ENCODE data around the gene MEGF11. TPM values are rescaled to one million over a fixed set of nuclear protein-coding genes. Genes with fewer than 3 reads are reported as not detected.

Gene MEGF11
- total RNA-seq, 4 donors from 2014 or later = not detected

DNA sequence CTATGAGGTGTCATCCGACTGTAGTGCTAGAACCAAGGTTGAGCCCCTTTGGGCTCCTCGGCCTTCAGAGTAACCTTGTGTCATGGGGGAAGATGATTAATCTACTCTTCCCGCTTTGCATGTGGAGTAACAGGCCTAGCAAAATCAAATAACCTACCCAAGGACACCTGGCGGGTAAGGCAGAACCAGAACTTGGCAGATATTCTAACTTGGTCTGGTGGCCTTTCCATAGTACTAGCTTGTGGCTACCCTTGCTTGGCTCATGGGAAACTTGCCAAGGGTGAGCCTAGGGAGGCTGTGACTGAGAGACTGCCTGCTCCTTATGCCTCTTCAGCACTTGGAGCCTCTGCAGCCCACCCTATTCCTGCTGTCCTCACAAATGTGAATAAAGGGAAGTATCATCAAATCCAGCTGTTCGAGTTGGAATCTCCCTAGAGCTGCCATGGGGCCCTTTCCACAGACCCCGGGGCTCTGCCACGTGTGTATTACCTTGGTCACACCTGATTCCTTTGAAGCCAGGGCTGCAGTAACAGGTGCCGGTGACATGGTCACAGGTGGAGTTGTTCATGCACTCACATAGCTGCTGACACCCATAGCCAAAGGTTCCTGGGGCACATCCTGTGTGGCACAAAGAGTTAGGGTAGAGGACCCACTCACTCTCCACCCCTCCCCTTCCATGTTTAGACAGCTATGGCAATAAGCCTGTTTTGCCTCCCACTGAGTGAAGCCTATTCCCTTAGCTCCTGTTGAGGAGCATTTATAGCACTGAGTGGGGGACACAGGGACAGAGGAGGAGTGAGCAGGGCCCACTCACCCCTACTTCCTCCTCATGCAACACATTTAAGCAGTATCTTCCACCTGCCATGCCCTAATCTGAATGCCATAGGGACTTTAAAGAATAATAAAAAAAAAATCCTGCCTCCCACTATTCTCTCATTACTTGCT, 338.3 kb downstream of the MEGF11 start:
- H3K4me1 ChIP-seq = no peaks in the 10 kb centered on the region
- DNase-seq = no peak
- peaks cover 0 to 8% (median 0%) of the 10 kb centered on the region in 3 donors for H3K36me3 ChIP-seq
- TF ChIP-seq, protein P1, sequence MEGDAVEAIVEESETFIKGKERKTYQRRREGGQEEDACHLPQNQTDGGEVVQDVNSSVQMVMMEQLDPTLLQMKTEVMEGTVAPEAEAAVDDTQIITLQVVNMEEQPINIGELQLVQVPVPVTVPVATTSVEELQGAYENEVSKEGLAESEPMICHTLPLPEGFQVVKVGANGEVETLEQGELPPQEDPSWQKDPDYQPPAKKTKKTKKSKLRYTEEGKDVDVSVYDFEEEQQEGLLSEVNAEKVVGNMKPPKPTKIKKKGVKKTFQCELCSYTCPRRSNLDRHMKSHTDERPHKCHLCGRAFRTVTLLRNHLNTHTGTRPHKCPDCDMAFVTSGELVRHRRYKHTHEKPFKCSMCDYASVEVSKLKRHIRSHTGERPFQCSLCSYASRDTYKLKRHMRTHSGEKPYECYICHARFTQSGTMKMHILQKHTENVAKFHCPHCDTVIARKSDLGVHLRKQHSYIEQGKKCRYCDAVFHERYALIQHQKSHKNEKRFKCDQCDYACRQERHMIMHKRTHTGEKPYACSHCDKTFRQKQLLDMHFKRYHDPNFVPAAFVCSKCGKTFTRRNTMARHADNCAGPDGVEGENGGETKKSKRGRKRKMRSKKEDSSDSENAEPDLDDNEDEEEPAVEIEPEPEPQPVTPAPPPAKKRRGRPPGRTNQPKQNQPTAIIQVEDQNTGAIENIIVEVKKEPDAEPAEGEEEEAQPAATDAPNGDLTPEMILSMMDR (IDR thresholded peaks at IDR 0.05) = no peak
- TF ChIP-seq POLR2A (IDR thresholded peaks at IDR 0.05) = no peak
- H3K9me3 ChIP-seq = no peaks in the 10 kb centered on the region
- no peaks in the 10 kb centered on the region for H3K27me3 ChIP-seq
- H3K4me3 ChIP-seq = no peak overlapping the region
- no peak overlapping the region for H3K27ac ChIP-seq

DNA sequence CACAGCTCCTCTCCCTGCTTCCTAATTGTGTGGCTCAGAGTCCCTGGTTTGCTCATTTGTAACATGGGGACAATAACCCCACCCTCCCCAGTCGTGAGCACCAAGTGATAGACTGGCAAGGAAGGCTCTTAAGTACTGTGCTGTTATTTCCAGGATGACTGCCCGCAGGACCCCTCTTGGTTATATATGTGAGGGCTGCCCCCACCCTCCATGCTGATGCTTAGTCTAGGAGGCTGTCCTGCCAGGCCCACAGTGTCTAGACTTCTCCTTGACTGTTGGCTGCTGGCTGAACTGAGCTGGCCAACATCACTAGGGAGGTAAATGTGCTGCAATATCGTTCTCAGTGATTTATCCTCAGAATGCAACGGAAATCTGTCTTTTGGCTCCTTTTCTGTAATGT, 339.2 kb downstream of the MEGF11 start:
- Histone ChIP-seq H3K4me3 (no peak overlapping the region), H3K36me3 (peaks cover 0 to 8% (median 0%) of the 10 kb centered on the region in 3 donors), H3K4me1 (no peaks in the 10 kb centered on the region), H3K9me3 (no peaks in the 10 kb centered on the region), H3K27ac (no peak overlapping the region), H3K27me3 (no peaks in the 10 kb centered on the region)
- no peak for DNase-seq
- no peak for TF ChIP-seq POLR2A (IDR thresholded peaks at IDR 0.05)
- TF ChIP-seq, protein P1 (IDR thresholded peaks at IDR 0.05) = no peak

DNA sequence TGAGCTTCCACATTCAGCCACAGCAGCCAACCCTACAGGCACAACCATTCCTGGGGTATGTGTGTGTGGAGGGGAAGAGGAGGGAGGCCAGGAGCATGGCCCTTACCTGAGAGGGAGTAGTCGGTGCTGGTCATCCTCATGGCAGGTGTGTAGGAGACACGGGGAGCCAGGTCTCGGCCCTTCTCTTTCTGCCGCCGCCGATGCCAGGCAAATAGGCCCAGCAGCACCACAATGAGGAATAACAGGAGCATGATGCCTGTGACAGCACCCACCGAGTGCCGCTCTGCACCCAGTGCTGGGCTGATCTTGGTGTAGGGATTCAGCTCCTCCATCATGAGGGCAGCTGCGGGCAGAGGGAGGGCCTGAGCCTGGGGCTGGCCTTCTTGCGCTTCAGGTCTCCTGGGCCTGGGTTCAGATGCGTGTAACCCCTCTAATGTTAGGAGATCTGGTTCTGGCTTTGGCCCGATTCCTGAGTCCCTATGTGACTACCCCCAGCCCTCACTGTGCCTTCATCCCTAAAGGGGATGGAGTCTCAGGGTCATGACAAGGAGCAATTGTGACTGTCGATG, 339.8 kb downstream of the MEGF11 start:
- DNase-seq = no peak

DNA sequence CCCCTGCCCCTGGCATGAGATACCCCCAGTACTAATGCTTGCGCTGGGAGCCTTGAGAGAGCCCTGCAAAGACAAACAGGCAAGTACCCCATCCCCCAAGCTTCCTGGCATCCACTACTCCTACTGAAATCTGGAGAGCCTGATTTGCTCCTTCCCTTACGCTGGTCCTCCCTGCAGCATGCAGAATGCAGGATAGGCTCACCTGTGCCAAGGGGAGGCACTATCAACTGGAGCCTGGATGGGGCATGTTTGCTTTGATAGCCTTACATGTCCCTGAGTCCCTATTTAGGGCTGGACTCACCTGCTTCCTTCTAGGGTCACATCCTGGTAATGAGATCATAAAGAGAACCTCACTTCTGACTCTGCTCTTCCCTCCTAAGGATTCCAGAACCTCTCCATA, 341.3 kb downstream of the MEGF11 start:
- TF ChIP-seq, protein P1 (IDR thresholded peaks at IDR 0.05) = no peak
- no peak for TF ChIP-seq POLR2A (IDR thresholded peaks at IDR 0.05)
- Histone ChIP-seq H3K36me3 (peaks cover 0 to 25% (median 0%) of the 10 kb centered on the region in 3 donors), H3K4me3 (no peak overlapping the region)

More for the DNA sequence above, 339.8 kb downstream of the MEGF11 start:
- Histone ChIP-seq H3K27me3 (no peaks in the 10 kb centered on the region), H3K27ac (no peak overlapping the region), H3K9me3 (no peaks in the 10 kb centered on the region), H3K4me3 (no peak overlapping the region), H3K4me1 (no peaks in the 10 kb centered on the region), H3K36me3 (peaks cover 0 to 13% (median 0%) of the 10 kb centered on the region in 3 donors)
- TF ChIP-seq POLR2A (IDR thresholded peaks at IDR 0.05) = no peak
- TF ChIP-seq, protein P1 (IDR thresholded peaks at IDR 0.05) = no peak

DNA sequence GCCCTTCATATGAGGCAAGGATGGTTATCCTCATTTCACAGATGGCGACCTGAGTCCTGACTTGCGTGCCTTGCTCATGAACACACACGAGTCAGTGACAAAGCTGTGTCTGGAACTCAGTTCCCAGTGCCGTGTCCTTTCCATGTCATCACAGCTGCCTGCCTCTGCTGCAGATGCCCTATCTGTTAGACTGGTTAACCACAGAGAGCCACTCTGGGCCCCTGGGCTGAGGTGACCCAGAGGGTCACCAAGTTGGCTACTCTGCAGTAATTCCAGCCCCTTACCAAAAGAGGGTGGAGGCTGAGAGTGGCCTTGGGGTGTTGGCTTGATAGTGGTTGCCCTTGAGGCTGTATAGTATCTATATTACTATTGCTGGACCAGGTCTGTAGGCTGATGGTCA, 343.2 kb downstream of the MEGF11 start:
- H3K4me1 ChIP-seq = peaks cover 0 to 5% (median 0%) of the 10 kb centered on the region in 4 donors
- H3K4me3 ChIP-seq = no peak overlapping the region
- no peak for TF ChIP-seq POLR2A (IDR thresholded peaks at IDR 0.05)
- TF ChIP-seq, protein P1 (IDR thresholded peaks at IDR 0.05) = no peak
- H3K36me3 ChIP-seq = peaks cover 0 to 35% (median 0%) of the 10 kb centered on the region in 3 donors
- DNase-seq = no peak
- no peak overlapping the region for H3K27ac ChIP-seq
- no peaks in the 10 kb centered on the region for H3K27me3 ChIP-seq
- no peaks in the 10 kb centered on the region for H3K9me3 ChIP-seq

More for the DNA sequence above, 341.3 kb downstream of the MEGF11 start:
- Histone ChIP-seq H3K27me3 (no peaks in the 10 kb centered on the region), H3K27ac (no peak overlapping the region), H3K4me1 (no peaks in the 10 kb centered on the region), H3K9me3 (no peaks in the 10 kb centered on the region)
- no peak for DNase-seq

All from Peyer's patch (tissue), 4 donors.